ENCODE measurements around the gene CCL1. TPM values are rescaled to one million over a fixed set of nuclear protein-coding genes. Genes with fewer than 3 reads are reported as not detected.

Gene CCL1
- total and polyA plus RNA-seq, 2 experiments from 2014 or later: not detected

DNA sequence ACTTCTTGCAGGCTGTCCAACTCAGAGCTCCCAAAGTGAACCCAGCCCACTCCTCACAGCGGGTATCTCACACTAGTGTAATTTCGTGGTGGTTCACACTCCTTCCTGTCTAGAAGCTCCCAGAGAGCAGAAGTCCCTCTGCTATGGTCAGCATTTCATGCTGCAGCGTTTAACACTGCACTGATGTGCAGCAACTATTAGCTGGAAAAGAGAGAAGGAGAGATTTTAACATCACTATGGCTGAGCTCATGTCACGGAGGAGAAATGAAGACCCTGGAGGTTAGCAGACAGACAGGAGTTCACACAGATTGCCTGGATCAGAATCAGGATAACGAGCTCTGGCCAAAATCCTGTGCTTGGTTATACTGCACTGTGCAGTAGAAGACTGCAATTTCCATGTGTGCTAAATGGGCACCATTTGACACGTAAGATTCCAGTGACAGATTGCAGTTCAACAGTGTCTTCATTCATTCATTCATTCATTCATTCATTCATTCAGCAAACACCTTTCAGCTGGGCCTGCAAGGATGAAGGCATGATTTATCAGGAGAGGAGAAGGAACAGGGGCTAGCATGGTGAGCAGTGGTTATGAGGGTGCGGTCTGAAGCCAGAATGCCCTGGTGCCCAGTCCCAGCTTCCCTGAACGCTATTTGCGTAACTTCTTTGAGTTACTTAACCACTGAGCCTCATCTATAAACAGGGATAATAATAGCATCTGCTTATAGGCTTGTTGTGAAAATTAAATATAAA is 5.3 kb upstream of the CCL1 start:
- H3K9me3 ChIP-seq (ENCODE audit: low read depth): no peaks in the 10 kb centered on the region
- H3K9ac ChIP-seq: no peak overlapping the region
- no peak for DNase-seq
- no peaks in the 10 kb centered on the region for H3K9me2 ChIP-seq (ENCODE audit: insufficient read depth)
- no peaks in the 10 kb centered on the region for H3K4me1 ChIP-seq (ENCODE audit: insufficient read depth)
- H4K20me1 ChIP-seq (ENCODE audit: insufficient read depth): no peaks in the 10 kb centered on the region
- no peak overlapping the region for H2AFZ ChIP-seq
- no peak overlapping the region for H3K4me3 ChIP-seq
- H3K27ac ChIP-seq: no peak overlapping the region
- H3K4me2 ChIP-seq (ENCODE audit: unreplicated experiment): no peak overlapping the region
- no peaks in the 10 kb centered on the region for H3K79me2 ChIP-seq (ENCODE audit: insufficient read depth)
- no peak for TF ChIP-seq EZH2phosphoT487 (IDR thresholded peaks at IDR 0.05; ENCODE audit: insufficient read depth, low read depth)
- TF ChIP-seq EZH2 (IDR thresholded peaks at IDR 0.05; ENCODE audit: insufficient read depth, poor library complexity, severe bottlenecking): no peak
- in situ Hi-C loops (cut with MboI): loop anchor here (10.0 kb wide), 1 partner anchor 174 kb away; no protein-coding TSS in a partner anchor
- WGBS, 2 experiments (ENCODE audit: low coverage in 1 of 2, low lambda C conversion rate in 2 of 2, missing lambda C conversion rate in 2 of 2): 39 to 41% methylated on average over 9 of the region's 9 CpGs
- peaks cover 36% of the 10 kb centered on the region for H3K27me3 ChIP-seq (replicated peaks; ENCODE audit: insufficient read depth)
- no peaks in the 10 kb centered on the region for H3F3A ChIP-seq (ENCODE audit: insufficient read depth)
- H3K36me3 ChIP-seq (ENCODE audit: low read depth): no peaks in the 10 kb centered on the region

DNA sequence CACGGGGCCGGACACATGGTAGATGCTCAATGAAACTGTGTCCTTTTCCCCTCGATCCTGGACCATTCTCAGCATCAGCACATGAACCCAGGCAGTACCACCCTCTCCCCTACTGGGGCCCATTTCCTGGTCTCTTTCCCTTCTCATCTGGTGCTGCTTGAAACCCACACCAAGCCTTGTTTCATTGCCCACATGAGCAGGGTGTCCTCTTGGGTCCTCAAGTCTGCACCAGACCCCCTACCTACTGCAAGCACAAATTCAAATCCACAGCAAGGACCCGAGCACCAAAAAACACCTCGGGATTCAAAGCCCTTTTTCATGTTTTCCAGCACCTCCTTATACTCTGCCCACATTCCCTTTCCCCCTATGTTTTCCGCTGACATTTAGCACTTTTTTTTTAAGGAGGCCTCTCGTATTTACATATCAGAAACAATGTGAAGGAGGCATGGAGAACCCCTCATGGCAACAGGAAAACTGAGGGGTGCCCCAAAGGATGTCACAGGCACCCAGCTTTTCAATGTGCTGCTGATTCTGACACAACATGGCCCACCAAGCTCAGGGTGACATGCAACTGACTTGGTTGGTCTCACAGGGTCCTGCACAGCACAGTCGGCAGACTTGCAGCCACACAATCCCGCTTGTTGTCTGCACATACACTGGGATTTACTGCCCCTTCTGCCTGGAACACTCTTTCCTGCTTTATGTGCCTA is 4.6 kb upstream of the CCL1 start:
- Histone ChIP-seq H3K79me2 (ENCODE audit: insufficient read depth) (no peaks in the 10 kb centered on the region), H4K20me1 (ENCODE audit: insufficient read depth) (no peaks in the 10 kb centered on the region), H3K4me1 (ENCODE audit: insufficient read depth) (no peaks in the 10 kb centered on the region), H3K9me2 (ENCODE audit: insufficient read depth) (no peaks in the 10 kb centered on the region), H2AFZ (no peak overlapping the region), H3K36me3 (ENCODE audit: low read depth) (no peaks in the 10 kb centered on the region), H3K27ac (no peak overlapping the region), H3K4me3 (no peak overlapping the region), H3F3A (ENCODE audit: insufficient read depth) (no peaks in the 10 kb centered on the region), H3K9ac (no peak overlapping the region), H3K27me3 (replicated peaks; ENCODE audit: insufficient read depth) (peaks cover 36% of the 10 kb centered on the region), H3K9me3 (ENCODE audit: low read depth) (no peaks in the 10 kb centered on the region), H3K4me2 (ENCODE audit: unreplicated experiment) (no peak overlapping the region)
- DNase-seq: no peak
- in situ Hi-C loops (cut with MboI): loop anchor here (10.0 kb wide), 1 partner anchor 173 kb away; no protein-coding TSS in a partner anchor
- 23 to 27% methylated on average over 9 of the region's 9 CpGs for WGBS, 2 experiments (ENCODE audit: low coverage in 1 of 2, low lambda C conversion rate in 2 of 2, missing lambda C conversion rate in 2 of 2)
- TF ChIP-seq EZH2 (IDR thresholded peaks at IDR 0.05; ENCODE audit: insufficient read depth, poor library complexity, severe bottlenecking): no peak

DNA sequence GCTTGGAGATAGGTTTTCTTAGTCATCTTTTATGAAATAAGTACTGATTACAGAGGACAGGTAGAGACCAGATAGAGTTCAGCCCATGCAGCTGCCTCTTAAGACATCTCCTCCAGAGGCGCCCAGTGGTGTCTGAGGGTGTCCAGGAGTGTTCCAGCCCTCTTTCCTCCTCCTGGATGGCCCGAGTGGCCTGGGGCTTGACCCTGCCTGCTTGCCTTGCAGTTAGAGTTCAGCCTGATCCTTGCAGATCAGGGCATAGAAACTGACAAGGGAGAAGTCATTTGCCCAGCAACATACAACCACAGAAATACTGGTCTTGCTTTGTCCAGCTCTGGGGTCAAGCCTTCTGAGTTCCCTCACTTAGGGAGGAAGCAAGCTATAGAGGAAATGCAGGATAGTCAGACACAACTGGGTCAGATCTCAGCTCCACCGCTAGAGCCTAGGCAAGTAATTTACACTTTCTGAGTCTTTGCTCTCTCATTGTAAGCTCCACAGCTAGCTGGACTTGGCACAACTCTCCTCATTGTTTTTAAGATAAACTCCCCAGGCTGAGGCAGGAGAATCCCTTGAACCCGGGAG is 3.6 kb upstream of the CCL1 start:
- H3K36me3 ChIP-seq (ENCODE audit: low read depth): no peaks in the 10 kb centered on the region
- no peaks in the 10 kb centered on the region for H3K9me2 ChIP-seq (ENCODE audit: insufficient read depth)
- H3K9me3 ChIP-seq (ENCODE audit: low read depth): no peaks in the 10 kb centered on the region
- H3K4me2 ChIP-seq (ENCODE audit: unreplicated experiment): no peak overlapping the region
- H3K4me1 ChIP-seq (ENCODE audit: insufficient read depth): no peaks in the 10 kb centered on the region
- WGBS, 2 experiments (ENCODE audit: low coverage in 1 of 2, low lambda C conversion rate in 2 of 2, missing lambda C conversion rate in 2 of 2): 51 to 53% methylated on average over 4 of the region's 4 CpGs
- TF ChIP-seq EZH2 (IDR thresholded peaks at IDR 0.05; ENCODE audit: insufficient read depth, poor library complexity, severe bottlenecking) (no peak), EZH2phosphoT487 (IDR thresholded peaks at IDR 0.05; ENCODE audit: insufficient read depth, low read depth) (no peak)
- no peak for DNase-seq
- H2AFZ ChIP-seq: no peak overlapping the region
- in situ Hi-C loops (cut with MboI): loop anchor here (10.0 kb wide), 1 partner anchor 172 kb away; no protein-coding TSS in a partner anchor
- H3K27ac ChIP-seq: no peak overlapping the region
- H3F3A ChIP-seq (ENCODE audit: insufficient read depth): no peaks in the 10 kb centered on the region
- no peak overlapping the region for H3K9ac ChIP-seq
- no peaks in the 10 kb centered on the region for H4K20me1 ChIP-seq (ENCODE audit: insufficient read depth)
- no peaks in the 10 kb centered on the region for H3K79me2 ChIP-seq (ENCODE audit: insufficient read depth)
- H3K27me3 ChIP-seq (replicated peaks; ENCODE audit: insufficient read depth): peaks cover 35% of the 10 kb centered on the region
- no peak overlapping the region for H3K4me3 ChIP-seq

DNA sequence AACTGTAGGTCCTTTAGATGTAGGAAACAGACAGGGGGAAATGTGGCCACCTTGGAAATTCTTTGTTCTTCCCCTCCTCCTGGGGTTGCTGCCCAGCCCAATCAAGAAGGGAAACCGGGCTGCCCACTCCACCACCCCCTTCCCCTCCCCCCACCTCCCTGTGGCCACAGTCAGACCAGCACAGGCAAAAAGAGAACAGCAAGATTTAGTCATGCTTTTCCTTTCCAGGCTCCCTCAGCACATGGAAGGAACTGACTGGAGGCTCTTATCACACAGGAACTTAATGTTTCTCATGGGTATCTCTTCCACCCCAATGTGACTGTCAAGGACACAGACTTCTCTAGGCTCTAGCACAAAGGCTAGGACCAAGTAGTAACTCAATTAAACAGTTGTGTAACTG is 3.0 kb upstream of the CCL1 start:
- in situ Hi-C loops (cut with MboI): loop anchor here (10.0 kb wide), 1 partner anchor 171 kb away; no protein-coding TSS in a partner anchor
- Histone ChIP-seq H4K20me1 (ENCODE audit: insufficient read depth) (no peaks in the 10 kb centered on the region), H3K4me1 (ENCODE audit: insufficient read depth) (no peaks in the 10 kb centered on the region), H3K36me3 (ENCODE audit: low read depth) (no peaks in the 10 kb centered on the region), H3F3A (ENCODE audit: insufficient read depth) (no peaks in the 10 kb centered on the region), H3K4me3 (no peak overlapping the region), H3K4me2 (ENCODE audit: unreplicated experiment) (no peak overlapping the region), H3K9me2 (ENCODE audit: insufficient read depth) (no peaks in the 10 kb centered on the region), H3K79me2 (ENCODE audit: insufficient read depth) (no peaks in the 10 kb centered on the region), H3K27me3 (replicated peaks; ENCODE audit: insufficient read depth) (peaks cover 35% of the 10 kb centered on the region), H3K27ac (no peak overlapping the region), H3K9me3 (ENCODE audit: low read depth) (no peaks in the 10 kb centered on the region), H2AFZ (no peak overlapping the region), H3K9ac (no peak overlapping the region)
- 0 to 12% methylated on average over 1 of the region's 1 CpG for WGBS, 2 experiments (ENCODE audit: low coverage in 1 of 2, low lambda C conversion rate in 2 of 2, missing lambda C conversion rate in 2 of 2)
- TF ChIP-seq EZH2 (IDR thresholded peaks at IDR 0.05; ENCODE audit: insufficient read depth, poor library complexity, severe bottlenecking) (no peak), EZH2phosphoT487 (IDR thresholded peaks at IDR 0.05; ENCODE audit: insufficient read depth, low read depth) (no peak)
- DNase-seq: no peak

All from GM23248 (cell line).